ENCODE results near the gene KIDINS220.
"Not testable (repeated sequence)": the region's sequence is repeated elsewhere in the genome, so short reads cannot be mapped to it uniquely, and the experiment has no call there.

GRCh38 chr2:8729101-8729500 lies 108.3 kb downstream of the KIDINS220 start:
- not testable (repeated sequence) for TF ChIP-seq POLR2A (IDR thresholded peaks at IDR 0.05; ENCODE audit: low read depth); EP300 (IDR thresholded peaks at IDR 0.05)
- TF ChIP-seq, protein P1, sequence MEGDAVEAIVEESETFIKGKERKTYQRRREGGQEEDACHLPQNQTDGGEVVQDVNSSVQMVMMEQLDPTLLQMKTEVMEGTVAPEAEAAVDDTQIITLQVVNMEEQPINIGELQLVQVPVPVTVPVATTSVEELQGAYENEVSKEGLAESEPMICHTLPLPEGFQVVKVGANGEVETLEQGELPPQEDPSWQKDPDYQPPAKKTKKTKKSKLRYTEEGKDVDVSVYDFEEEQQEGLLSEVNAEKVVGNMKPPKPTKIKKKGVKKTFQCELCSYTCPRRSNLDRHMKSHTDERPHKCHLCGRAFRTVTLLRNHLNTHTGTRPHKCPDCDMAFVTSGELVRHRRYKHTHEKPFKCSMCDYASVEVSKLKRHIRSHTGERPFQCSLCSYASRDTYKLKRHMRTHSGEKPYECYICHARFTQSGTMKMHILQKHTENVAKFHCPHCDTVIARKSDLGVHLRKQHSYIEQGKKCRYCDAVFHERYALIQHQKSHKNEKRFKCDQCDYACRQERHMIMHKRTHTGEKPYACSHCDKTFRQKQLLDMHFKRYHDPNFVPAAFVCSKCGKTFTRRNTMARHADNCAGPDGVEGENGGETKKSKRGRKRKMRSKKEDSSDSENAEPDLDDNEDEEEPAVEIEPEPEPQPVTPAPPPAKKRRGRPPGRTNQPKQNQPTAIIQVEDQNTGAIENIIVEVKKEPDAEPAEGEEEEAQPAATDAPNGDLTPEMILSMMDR (IDR thresholded peaks at IDR 0.05) = not testable (repeated sequence)
